ENCODE results near the gene LITAFD. TPM values are rescaled to one million over a fixed set of nuclear protein-coding genes. Genes with fewer than 3 reads are reported as not detected.

Gene LITAFD
- total RNA-seq, 1 experiment from 2014 or later = not detected

DNA sequence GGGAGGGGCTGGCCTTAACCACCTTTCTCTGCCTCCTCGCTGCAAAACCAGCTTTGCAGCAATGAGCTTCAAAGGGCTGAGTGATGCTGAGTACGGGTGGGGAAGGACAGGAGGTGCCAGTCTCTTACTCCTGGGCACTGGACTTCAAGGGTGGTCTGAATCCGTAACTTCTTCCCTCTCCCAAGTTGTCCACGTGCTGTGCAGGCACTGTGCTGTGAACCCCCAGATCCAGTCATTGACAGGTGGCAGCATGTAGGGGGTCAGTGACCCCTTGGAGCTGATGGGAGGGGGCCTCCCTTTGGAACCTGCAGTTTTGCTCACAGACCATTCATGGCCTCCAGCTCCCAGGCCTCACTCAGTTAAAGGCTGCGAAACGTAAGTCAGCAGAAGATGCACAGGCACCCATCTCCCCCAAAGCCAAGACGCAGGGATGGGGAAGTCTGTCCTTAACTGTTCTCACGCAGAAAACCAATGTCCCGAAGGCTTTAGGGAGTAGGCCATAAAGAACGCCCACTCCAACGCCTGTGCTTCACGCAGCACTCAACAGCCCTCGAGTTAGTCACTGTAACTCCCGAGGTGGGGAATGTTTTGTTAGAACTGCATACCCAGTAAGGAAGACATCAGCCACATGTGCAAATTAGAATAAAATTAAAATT is 7.9 kb downstream of the LITAFD start:
- Histone ChIP-seq H3K9me3 (ENCODE audit: low read length) (no peaks in the 10 kb centered on the region), H3K9me2 (replicated peaks; ENCODE audit: low read length) (no peaks in the 10 kb centered on the region), H3K4me2 (ENCODE audit: low read length) (no peak overlapping the region), H3K79me2 (ENCODE audit: low read length) (no peaks in the 10 kb centered on the region), H4K20me1 (ENCODE audit: low read length) (no peaks in the 10 kb centered on the region), H3F3A (ENCODE audit: low read length, unreplicated experiment) (no peaks in the 10 kb centered on the region), H3K9ac (ENCODE audit: low read length) (no peak overlapping the region), H3K27ac (ENCODE audit: low read length) (no peak overlapping the region), H3K4me3 (ENCODE audit: low read length) (no peak overlapping the region), H3K27me3 (ENCODE audit: low read length) (no peaks in the 10 kb centered on the region), H3K4me1 (ENCODE audit: insufficient read depth, low read length) (peaks cover 25% of the 10 kb centered on the region), H2AFZ (ENCODE audit: low read length) (no peak overlapping the region), H3K36me3 (ENCODE audit: low read depth, low read length) (peaks cover 6% of the 10 kb centered on the region; the same call in 1 of the 2 replicates)
- no TSS peak for BruUV-seq (replicated peaks)
- ATAC-seq = no peak
- intact Hi-C loops (cut with micrococcal nuclease) = no loop called here
- ChIA-PET POLR2A (ENCODE audit: unreplicated experiment) (no interaction called here), CTCF (no interaction called here)
- DNase-seq = no peak
- TF ChIP-seq CTCF (conservative IDR thresholded peaks at IDR 0.05; ENCODE audit: low read depth, low read length) (no peak), EZH2 (IDR thresholded peaks at IDR 0.05; ENCODE audit: low read length, unreplicated experiment) (no peak), EZH2phosphoT487 (IDR thresholded peaks at IDR 0.05; ENCODE audit: borderline replicate concordance, low read length) (no peak)

DNA sequence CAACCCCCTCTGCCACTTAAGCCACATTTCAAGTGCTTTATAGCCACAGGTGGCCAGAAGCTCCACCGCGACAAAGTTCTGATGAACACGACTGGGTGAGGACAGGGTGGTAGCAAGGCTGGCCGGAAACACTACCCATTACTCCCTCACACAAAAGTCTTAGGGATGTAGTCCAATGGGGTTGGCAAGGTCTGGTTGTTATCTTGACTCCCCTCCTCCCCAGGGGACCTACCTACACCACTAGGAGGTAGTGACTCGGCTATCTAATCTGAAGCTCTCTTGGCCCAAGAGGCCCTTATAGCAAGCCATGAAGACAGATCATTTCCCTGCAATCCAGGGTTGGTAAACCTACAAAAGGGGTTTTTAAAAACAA is 8.4 kb downstream of the LITAFD start:
- intact Hi-C loops (cut with micrococcal nuclease) = no loop called here
- POLR2A ChIA-PET (ENCODE audit: unreplicated experiment) = no interaction called here
- CTCF ChIA-PET = no interaction called here

More for the DNA sequence above, 8.4 kb downstream of the LITAFD start:
- Histone ChIP-seq H3K4me1 (ENCODE audit: insufficient read depth, low read length) (peaks cover 20% of the 10 kb centered on the region), H3K9me3 (ENCODE audit: low read length) (no peaks in the 10 kb centered on the region), H2AFZ (ENCODE audit: low read length) (no peak overlapping the region), H3K4me3 (ENCODE audit: low read length) (no peak overlapping the region), H3K27me3 (ENCODE audit: low read length) (no peaks in the 10 kb centered on the region), H3F3A (ENCODE audit: low read length, unreplicated experiment) (no peaks in the 10 kb centered on the region), H4K20me1 (ENCODE audit: low read length) (no peaks in the 10 kb centered on the region), H3K9me2 (replicated peaks; ENCODE audit: low read length) (no peaks in the 10 kb centered on the region), H3K79me2 (ENCODE audit: low read length) (no peaks in the 10 kb centered on the region), H3K36me3 (ENCODE audit: low read depth, low read length) (peaks cover 11% of the 10 kb centered on the region; the same call in 1 of the 2 replicates), H3K27ac (ENCODE audit: low read length) (no peak overlapping the region), H3K4me2 (ENCODE audit: low read length) (no peak overlapping the region), H3K9ac (ENCODE audit: low read length) (no peak overlapping the region)
- no peak for DNase-seq
- ATAC-seq = no peak
- TF ChIP-seq CTCF (conservative IDR thresholded peaks at IDR 0.05; ENCODE audit: low read depth, low read length) (no peak), EZH2phosphoT487 (IDR thresholded peaks at IDR 0.05; ENCODE audit: borderline replicate concordance, low read length) (no peak), EZH2 (IDR thresholded peaks at IDR 0.05; ENCODE audit: low read length, unreplicated experiment) (no peak)
- BruUV-seq (replicated peaks) = no TSS peak

Measured in PC-3 (cell line).